Measurements from ENCODE around the gene STK10.

DNA sequence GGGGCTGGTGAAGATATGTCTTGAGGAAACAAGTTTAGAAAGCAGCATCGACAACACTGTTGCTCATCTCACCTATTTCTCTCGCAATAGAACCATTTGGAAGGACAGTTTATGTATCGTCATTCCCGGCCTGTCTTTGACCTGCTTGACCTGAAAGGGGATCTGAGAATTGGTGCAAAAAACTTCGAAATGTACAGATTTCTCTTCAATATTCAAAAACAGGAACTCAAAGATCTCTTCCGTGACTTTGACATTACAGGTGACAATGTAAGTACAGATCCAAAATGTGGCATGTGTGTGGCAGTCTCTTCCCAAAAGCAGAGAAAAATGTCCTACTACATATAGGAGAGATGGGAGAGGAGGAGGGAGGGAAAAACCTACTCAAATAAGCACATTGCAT is 12.5 kb upstream of the STK10 start:
- no peak for TF ChIP-seq POLR2AphosphoS5 (IDR thresholded peaks at IDR 0.05)
- TF ChIP-seq, protein P1, sequence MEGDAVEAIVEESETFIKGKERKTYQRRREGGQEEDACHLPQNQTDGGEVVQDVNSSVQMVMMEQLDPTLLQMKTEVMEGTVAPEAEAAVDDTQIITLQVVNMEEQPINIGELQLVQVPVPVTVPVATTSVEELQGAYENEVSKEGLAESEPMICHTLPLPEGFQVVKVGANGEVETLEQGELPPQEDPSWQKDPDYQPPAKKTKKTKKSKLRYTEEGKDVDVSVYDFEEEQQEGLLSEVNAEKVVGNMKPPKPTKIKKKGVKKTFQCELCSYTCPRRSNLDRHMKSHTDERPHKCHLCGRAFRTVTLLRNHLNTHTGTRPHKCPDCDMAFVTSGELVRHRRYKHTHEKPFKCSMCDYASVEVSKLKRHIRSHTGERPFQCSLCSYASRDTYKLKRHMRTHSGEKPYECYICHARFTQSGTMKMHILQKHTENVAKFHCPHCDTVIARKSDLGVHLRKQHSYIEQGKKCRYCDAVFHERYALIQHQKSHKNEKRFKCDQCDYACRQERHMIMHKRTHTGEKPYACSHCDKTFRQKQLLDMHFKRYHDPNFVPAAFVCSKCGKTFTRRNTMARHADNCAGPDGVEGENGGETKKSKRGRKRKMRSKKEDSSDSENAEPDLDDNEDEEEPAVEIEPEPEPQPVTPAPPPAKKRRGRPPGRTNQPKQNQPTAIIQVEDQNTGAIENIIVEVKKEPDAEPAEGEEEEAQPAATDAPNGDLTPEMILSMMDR (IDR thresholded peaks at IDR 0.05) = no peak
- no peak for TF ChIP-seq POLR2A (IDR thresholded peaks at IDR 0.05)

Measured in breast epithelium (tissue), 3 donors.